ENCODE results near the gene HELZ.

The HELZ gene

GRCh38 chr17:67137860-67138259, 107.1 kb downstream of the HELZ start:
- H3K9me3 ChIP-seq (ENCODE audit: control insufficient read depth, low read length), result no peaks in the 10 kb centered on the region
- no peak overlapping the region for H3K27ac ChIP-seq (ENCODE audit: insufficient read depth, low read length, poor library complexity, severe bottlenecking)
- no peak for DNase-seq
- H3K36me3 ChIP-seq (ENCODE audit: control insufficient read depth, insufficient read depth, low read length), result peaks cover 33% of the 10 kb centered on the region
- peaks cover 8% of the 10 kb centered on the region for H3K4me1 ChIP-seq (ENCODE audit: control insufficient read depth, insufficient read depth, low read length, poor library complexity, severe bottlenecking)
- H3K4me3 ChIP-seq (ENCODE audit: insufficient read depth, low read depth, low read length, poor library complexity, severe bottlenecking), result no peak overlapping the region
- H3K27me3 ChIP-seq (replicated peaks; ENCODE audit: control insufficient read depth, insufficient read depth, low read length, poor library complexity, severe bottlenecking), result no peaks in the 10 kb centered on the region

- no peaks in the 10 kb centered on the region for H3K9me3 ChIP-seq (ENCODE audit: control insufficient read depth, low read length)
- H3K36me3 ChIP-seq (ENCODE audit: control insufficient read depth, insufficient read depth, low read length), result peaks cover 28% of the 10 kb centered on the region
These were observed 108.0 kb downstream of the HELZ start for GRCh38 chr17:67137026-67137370.

GRCh38 chr17:67136191-67137025, 108.6 kb downstream of the HELZ start:
- H3K27ac ChIP-seq (ENCODE audit: insufficient read depth, low read length, poor library complexity, severe bottlenecking), result no peak overlapping the region
- H3K36me3 ChIP-seq (ENCODE audit: control insufficient read depth, insufficient read depth, low read length), result peaks cover 26% of the 10 kb centered on the region
- no peak for DNase-seq
- no peak overlapping the region for H3K4me3 ChIP-seq (ENCODE audit: insufficient read depth, low read depth, low read length, poor library complexity, severe bottlenecking)
- no peaks in the 10 kb centered on the region for H3K27me3 ChIP-seq (replicated peaks; ENCODE audit: control insufficient read depth, insufficient read depth, low read length, poor library complexity, severe bottlenecking)
- peaks cover 8% of the 10 kb centered on the region for H3K4me1 ChIP-seq (ENCODE audit: control insufficient read depth, insufficient read depth, low read length, poor library complexity, severe bottlenecking)
- no peaks in the 10 kb centered on the region for H3K9me3 ChIP-seq (ENCODE audit: control insufficient read depth, low read length)

More at GRCh38 chr17:67137026-67137370, 108.0 kb downstream of the HELZ start:
- Histone ChIP-seq H3K4me3 (ENCODE audit: insufficient read depth, low read depth, low read length, poor library complexity, severe bottlenecking) (no peak overlapping the region), H3K4me1 (ENCODE audit: control insufficient read depth, insufficient read depth, low read length, poor library complexity, severe bottlenecking) (peaks cover 8% of the 10 kb centered on the region), H3K27me3 (replicated peaks; ENCODE audit: control insufficient read depth, insufficient read depth, low read length, poor library complexity, severe bottlenecking) (no peaks in the 10 kb centered on the region), H3K27ac (ENCODE audit: insufficient read depth, low read length, poor library complexity, severe bottlenecking) (no peak overlapping the region)
- DNase-seq, result no peak

- Histone ChIP-seq H3K27ac (ENCODE audit: insufficient read depth, low read length, poor library complexity, severe bottlenecking) (no peak overlapping the region), H3K27me3 (replicated peaks; ENCODE audit: control insufficient read depth, insufficient read depth, low read length, poor library complexity, severe bottlenecking) (no peaks in the 10 kb centered on the region), H3K36me3 (ENCODE audit: control insufficient read depth, insufficient read depth, low read length) (peaks cover 33% of the 10 kb centered on the region), H3K9me3 (ENCODE audit: control insufficient read depth, low read length) (no peaks in the 10 kb centered on the region), H3K4me3 (ENCODE audit: insufficient read depth, low read depth, low read length, poor library complexity, severe bottlenecking) (no peak overlapping the region), H3K4me1 (ENCODE audit: control insufficient read depth, insufficient read depth, low read length, poor library complexity, severe bottlenecking) (peaks cover 1% of the 10 kb centered on the region)
- DNase-seq, result no peak
These were observed 111.8 kb downstream of the HELZ start for GRCh38 chr17:67133161-67133560.

- DNase-seq, result no peak
- no peak overlapping the region for H3K27ac ChIP-seq (ENCODE audit: insufficient read depth, low read length, poor library complexity, severe bottlenecking)
- peaks cover 35% of the 10 kb centered on the region for H3K36me3 ChIP-seq (ENCODE audit: control insufficient read depth, insufficient read depth, low read length)
- H3K4me1 ChIP-seq (ENCODE audit: control insufficient read depth, insufficient read depth, low read length, poor library complexity, severe bottlenecking), result no peaks in the 10 kb centered on the region
- no peak overlapping the region for H3K4me3 ChIP-seq (ENCODE audit: insufficient read depth, low read depth, low read length, poor library complexity, severe bottlenecking)
- H3K9me3 ChIP-seq (ENCODE audit: control insufficient read depth, low read length), result no peaks in the 10 kb centered on the region
- no peaks in the 10 kb centered on the region for H3K27me3 ChIP-seq (replicated peaks; ENCODE audit: control insufficient read depth, insufficient read depth, low read length, poor library complexity, severe bottlenecking)
These were observed 112.6 kb downstream of the HELZ start for GRCh38 chr17:67132366-67132765.

GRCh38 chr17:67130768-67131167, 114.2 kb downstream of the HELZ start:
- H3K9me3 ChIP-seq (ENCODE audit: control insufficient read depth, low read length), result no peaks in the 10 kb centered on the region
- no peaks in the 10 kb centered on the region for H3K4me1 ChIP-seq (ENCODE audit: control insufficient read depth, insufficient read depth, low read length, poor library complexity, severe bottlenecking)
- no peaks in the 10 kb centered on the region for H3K27me3 ChIP-seq (replicated peaks; ENCODE audit: control insufficient read depth, insufficient read depth, low read length, poor library complexity, severe bottlenecking)
- no peak overlapping the region for H3K4me3 ChIP-seq (ENCODE audit: insufficient read depth, low read depth, low read length, poor library complexity, severe bottlenecking)
- DNase-seq, result no peak
- H3K27ac ChIP-seq (ENCODE audit: insufficient read depth, low read length, poor library complexity, severe bottlenecking), result no peak overlapping the region
- H3K36me3 ChIP-seq (ENCODE audit: control insufficient read depth, insufficient read depth, low read length), result peaks cover 27% of the 10 kb centered on the region

GRCh38 chr17:67129283-67129682, 115.7 kb downstream of the HELZ start:
- H3K4me1 ChIP-seq (ENCODE audit: control insufficient read depth, insufficient read depth, low read length, poor library complexity, severe bottlenecking), result no peaks in the 10 kb centered on the region
- H3K4me3 ChIP-seq (ENCODE audit: insufficient read depth, low read depth, low read length, poor library complexity, severe bottlenecking), result no peak overlapping the region
- peaks cover 22% of the 10 kb centered on the region for H3K36me3 ChIP-seq (ENCODE audit: control insufficient read depth, insufficient read depth, low read length)
- H3K9me3 ChIP-seq (ENCODE audit: control insufficient read depth, low read length), result no peaks in the 10 kb centered on the region
- no peak overlapping the region for H3K27ac ChIP-seq (ENCODE audit: insufficient read depth, low read length, poor library complexity, severe bottlenecking)
- DNase-seq, result no peak
- no peaks in the 10 kb centered on the region for H3K27me3 ChIP-seq (replicated peaks; ENCODE audit: control insufficient read depth, insufficient read depth, low read length, poor library complexity, severe bottlenecking)

GRCh38 chr17:67128700-67129099, 116.3 kb downstream of the HELZ start:
- Histone ChIP-seq H3K4me3 (ENCODE audit: insufficient read depth, low read depth, low read length, poor library complexity, severe bottlenecking) (no peak overlapping the region), H3K4me1 (ENCODE audit: control insufficient read depth, insufficient read depth, low read length, poor library complexity, severe bottlenecking) (no peaks in the 10 kb centered on the region)

GRCh38 chr17:67127925-67128324, 117.1 kb downstream of the HELZ start:
- Histone ChIP-seq H3K27ac (ENCODE audit: insufficient read depth, low read length, poor library complexity, severe bottlenecking) (no peak overlapping the region), H3K4me1 (ENCODE audit: control insufficient read depth, insufficient read depth, low read length, poor library complexity, severe bottlenecking) (no peaks in the 10 kb centered on the region), H3K27me3 (replicated peaks; ENCODE audit: control insufficient read depth, insufficient read depth, low read length, poor library complexity, severe bottlenecking) (no peaks in the 10 kb centered on the region), H3K36me3 (ENCODE audit: control insufficient read depth, insufficient read depth, low read length) (peaks cover 31% of the 10 kb centered on the region), H3K9me3 (ENCODE audit: control insufficient read depth, low read length) (no peaks in the 10 kb centered on the region), H3K4me3 (ENCODE audit: insufficient read depth, low read depth, low read length, poor library complexity, severe bottlenecking) (no peak overlapping the region)
- no peak for DNase-seq

More at GRCh38 chr17:67128700-67129099, 116.3 kb downstream of the HELZ start:
- H3K9me3 ChIP-seq (ENCODE audit: control insufficient read depth, low read length), result no peaks in the 10 kb centered on the region
- H3K36me3 ChIP-seq (ENCODE audit: control insufficient read depth, insufficient read depth, low read length), result peaks cover 28% of the 10 kb centered on the region
- H3K27me3 ChIP-seq (replicated peaks; ENCODE audit: control insufficient read depth, insufficient read depth, low read length, poor library complexity, severe bottlenecking), result no peaks in the 10 kb centered on the region
- no peak for DNase-seq
- H3K27ac ChIP-seq (ENCODE audit: insufficient read depth, low read length, poor library complexity, severe bottlenecking), result no peak overlapping the region

- Histone ChIP-seq H3K4me1 (ENCODE audit: control insufficient read depth, insufficient read depth, low read length, poor library complexity, severe bottlenecking) (no peaks in the 10 kb centered on the region), H3K4me3 (ENCODE audit: insufficient read depth, low read depth, low read length, poor library complexity, severe bottlenecking) (no peak overlapping the region), H3K36me3 (ENCODE audit: control insufficient read depth, insufficient read depth, low read length) (peaks cover 33% of the 10 kb centered on the region), H3K27ac (ENCODE audit: insufficient read depth, low read length, poor library complexity, severe bottlenecking) (no peak overlapping the region), H3K27me3 (replicated peaks; ENCODE audit: control insufficient read depth, insufficient read depth, low read length, poor library complexity, severe bottlenecking) (no peaks in the 10 kb centered on the region), H3K9me3 (ENCODE audit: control insufficient read depth, low read length) (no peaks in the 10 kb centered on the region)
- DNase-seq, result no peak
These were observed 118.0 kb downstream of the HELZ start for GRCh38 chr17:67126983-67127382.
